ENCODE data around the gene ASTL. TPM values are rescaled to one million over a fixed set of nuclear protein-coding genes. Genes with fewer than 3 reads are reported as not detected.

Gene ASTL
- total and polyA plus RNA-seq, 2 of the 13 experiments (the other 11 are each of a cell fraction or from before 2014, with no cell fraction given) = not detected

DNA sequence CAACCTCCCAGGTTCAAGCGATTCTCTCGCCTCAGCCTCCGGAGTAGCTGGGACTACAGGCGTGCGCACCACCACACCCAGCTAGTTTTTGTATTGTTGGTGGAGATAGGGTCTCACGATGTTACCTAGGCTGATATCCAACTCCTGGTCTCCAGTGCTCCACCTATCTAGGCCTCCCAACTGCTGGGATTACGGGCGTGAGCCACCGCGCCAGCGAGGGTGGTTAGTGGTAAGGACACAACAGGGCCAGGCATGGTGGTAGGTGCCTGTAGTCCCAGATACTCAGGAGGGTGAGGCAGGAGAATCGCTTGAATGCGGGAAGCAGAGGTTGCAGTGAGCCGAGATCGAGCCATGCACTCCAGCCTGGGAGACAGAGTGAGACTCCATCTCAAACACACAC, 33.5 kb upstream of the ASTL start (continued):
- TF ChIP-seq FOXA1 (IDR thresholded peaks at IDR 0.05) (no peak), FOXA1 (CRISPR knock-in tag; IDR thresholded peaks at IDR 0.05) (no peak), ZNF205 (CRISPR knock-in tag; IDR thresholded peaks at IDR 0.05) (no peak), PITX1 (CRISPR knock-in tag; IDR thresholded peaks at IDR 0.05) (no peak), SMAD1 (CRISPR knock-in tag; IDR thresholded peaks at IDR 0.05; ENCODE audit: borderline replicate concordance, low read depth) (no peak)

DNA sequence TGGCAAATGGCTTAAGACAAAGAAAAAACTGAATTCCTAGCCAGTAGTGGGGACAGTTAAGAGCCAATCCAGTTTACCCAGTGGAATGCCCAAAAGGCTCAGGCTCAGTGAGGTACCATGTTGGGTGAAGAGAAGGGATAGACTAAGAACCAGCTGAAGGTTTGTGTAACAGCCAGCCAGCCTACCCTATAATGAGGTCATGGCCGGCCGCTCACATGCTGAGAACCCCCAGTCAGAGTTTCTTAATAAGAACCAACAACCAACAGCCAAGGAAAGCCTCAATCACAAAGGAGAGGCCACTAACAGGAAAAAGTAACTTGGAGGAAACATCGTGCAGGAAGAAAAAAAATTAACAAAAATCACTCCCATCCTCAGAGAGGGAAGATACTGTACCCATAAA, 32.3 kb upstream of the ASTL start:
- no peak overlapping the region for H3K9ac ChIP-seq (ENCODE audit: insufficient read depth, low read depth, low read length)
- no peaks in the 10 kb centered on the region for H3K79me2 ChIP-seq (ENCODE audit: insufficient read depth, low read length)
- in situ Hi-C loops (cut with HindIII; ENCODE audit: extremely low pct_ligation_motif_present, low pct_unique_long_range_greater_than_20kb) = no loop called here
- no peak overlapping the region for H3K4me2 ChIP-seq (ENCODE audit: low read depth, low read length)
- H3K27ac ChIP-seq (ENCODE audit: extremely low read length, insufficient read depth, low read length) = no peak overlapping the region
- DNase-seq (ENCODE audit: low spot score) = no peak
- no peaks in the 10 kb centered on the region for H3K9me3 ChIP-seq (ENCODE audit: low read length)
- BruUV-seq (replicated peaks) = no TSS peak
- 67% methylated on average over 3 of the region's 3 CpGs for WGBS (ENCODE audit: low lambda C conversion rate)
- no peak overlapping the region for H3K4me3 ChIP-seq (replicated peaks in 1 of 3; ENCODE audit: insufficient read depth in 1 of 3, low read depth in 2 of 3, low read length in 3 of 3)
- intact Hi-C loops (cut with micrococcal nuclease; ENCODE audit: unreplicated experiment) = loop anchor here (10.0 kb wide), 1 partner anchor 146 kb away; no protein-coding TSS in a partner anchor
- POLR2A ChIA-PET = no interaction called here
- peaks cover 0 to 5% of the 10 kb centered on the region in 2 experiments; a peak in 1 of 5 replicates for H3K27me3 ChIP-seq (ENCODE audit: control insufficient read depth in 1 of 2, insufficient read depth in 2 of 2, low read length in 2 of 2)
- H2AFZ ChIP-seq (ENCODE audit: low read length) = no peak overlapping the region
- no peak for ATAC-seq
- FAIRE-seq = no peak
- TF ChIP-seq NR3C1 (CRISPR knock-in tag; IDR thresholded peaks at IDR 0.05) = no peak
- TF ChIP-seq ZNF557 (CRISPR knock-in tag; IDR thresholded peaks at IDR 0.05) = no peak
- TF ChIP-seq, protein P1, sequence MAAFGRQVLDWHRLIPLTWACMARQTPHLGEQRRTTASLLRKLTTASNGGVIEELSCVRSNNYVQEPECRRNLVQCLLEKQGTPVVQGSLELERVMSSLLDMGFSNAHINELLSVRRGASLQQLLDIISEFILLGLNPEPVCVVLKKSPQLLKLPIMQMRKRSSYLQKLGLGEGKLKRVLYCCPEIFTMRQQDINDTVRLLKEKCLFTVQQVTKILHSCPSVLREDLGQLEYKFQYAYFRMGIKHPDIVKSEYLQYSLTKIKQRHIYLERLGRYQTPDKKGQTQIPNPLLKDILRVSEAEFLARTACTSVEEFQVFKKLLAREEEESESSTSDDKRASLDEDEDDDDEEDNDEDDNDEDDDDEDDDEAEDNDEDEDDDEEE (CRISPR knock-in tag; IDR thresholded peaks at IDR 0.05) = no peak
- TF ChIP-seq HNRNPL (IDR thresholded peaks at IDR 0.05; ENCODE audit: low read depth, low read length) = no peak
- TF ChIP-seq ZNF451 (CRISPR knock-in tag; IDR thresholded peaks at IDR 0.05) = no peak
- no peaks in the 10 kb centered on the region for H4K20me1 ChIP-seq (ENCODE audit: insufficient read depth, low read length)
- CTCF ChIA-PET (ENCODE audit: low intra/inter-chr PET ratio, low total read pairs) = no interaction called here
- H3K4me1 ChIP-seq (ENCODE audit: insufficient read depth, low read length) = no peaks in the 10 kb centered on the region
- no peaks in the 10 kb centered on the region for H3K36me3 ChIP-seq (replicated peaks in 1 of 2; ENCODE audit: control insufficient read depth in 1 of 2, insufficient read depth in 2 of 2, low read length in 2 of 2)
